Caco-2 (cell line): ENCODE data around the gene ATP7B. TPM values are rescaled to one million over a fixed set of nuclear protein-coding genes. Genes with fewer than 3 reads are reported as not detected.

Source experiments
- BruUV-seq: library from RNA; stranded (reverse); fragments of 400-500 nt; replicated peaks from 2 replicates; lab custom pipeline; 2021; lab: Mats Ljungman, UMichigan
- CTCF ChIA-PET: fragments of 300-600 bp; sonication (Branson Sonifier 250); formaldehyde crosslinking; loops from one replicate; lab custom pipeline; 2022; ENCODE audit warnings: antibody characterized with exemption; lab: Charles Lee
- POLR2A ChIA-PET: fragments of 300-600 bp; sonication (Branson Sonifier 250); formaldehyde crosslinking; loops from one replicate; lab custom pipeline; 2022; ENCODE audit warnings: antibody characterized with exemption; lab: Charles Lee
- DNase-seq, 2 experiments: peaks; one replicate each; pipeline versions ENCODE4 v3.0.0 to v3.0.0-alpha.2; 2020 to 2022
- H3K27me3 ChIP-seq: replicated peaks from 2 replicates; pipeline ENCODE4 v1.6.0; 2011; ENCODE audit warnings: low read length; ENCODE audit not compliant: control insufficient read depth, insufficient read depth
- H3K36me3 ChIP-seq: 2 replicates; pipeline ENCODE4 v1.5.1; 2011; ENCODE audit warnings: low read length; ENCODE audit not compliant: control insufficient read depth, insufficient read depth
- H3K4me1 ChIP-seq: fragments of 250-450 bp; sonication (Bioruptor Pico); 2 replicates; pipeline ENCODE4 v1.5.1; 2020; ENCODE audit warnings: mild to moderate bottlenecking
- H3K4me3 ChIP-seq: 2 replicates; pipeline ENCODE4 v1.5.1; 2011; ENCODE audit warnings: low read depth, mild to moderate bottlenecking, control low read depth, low read length
- H3K9me3 ChIP-seq: fragments of 250-450 bp; sonication (Bioruptor Pico); 2 replicates; pipeline ENCODE4 v1.5.1; 2020; ENCODE audit warnings: mild to moderate bottlenecking, moderate library complexity
- H3K27ac Mint-ChIP-seq: one replicate; pipeline ENCODE4 v1.8.0; 2022; ENCODE audit warnings: mixed read lengths; ENCODE audit not compliant: unreplicated experiment
- H3K27me3 Mint-ChIP-seq: one replicate; pipeline ENCODE4 v1.8.0; 2022; ENCODE audit warnings: mixed read lengths; ENCODE audit not compliant: insufficient read depth, unreplicated experiment
- H3K36me3 Mint-ChIP-seq: one replicate; pipeline ENCODE4 v1.8.0; 2022; ENCODE audit warnings: mild to moderate bottlenecking, mixed read lengths; ENCODE audit not compliant: insufficient read depth, unreplicated experiment
- H3K4me1 Mint-ChIP-seq: one replicate; pipeline ENCODE4 v1.8.0; 2022; ENCODE audit warnings: low read depth, mixed read lengths; ENCODE audit not compliant: unreplicated experiment
- H3K4me3 Mint-ChIP-seq: one replicate; pipeline ENCODE4 v1.8.0; 2022; ENCODE audit warnings: mild to moderate bottlenecking, moderate library complexity, mixed read lengths; ENCODE audit not compliant: unreplicated experiment
- H3K9me3 Mint-ChIP-seq: one replicate; pipeline ENCODE4 v1.8.0; 2022; ENCODE audit warnings: mixed read lengths; ENCODE audit not compliant: unreplicated experiment
- CTCF ChIP-seq, 2 experiments: fragments of 200-600 bp in 1 of 2; IDR thresholded peaks; 1 replicate in 1 of 2; 2 replicates in 1 of 2; pipeline versions ENCODE4 v1.5.1 to v1.8.0; 2011 to 2022; ENCODE audit warnings: antibody characterized with exemption in 1 of 2, control low read depth in 1 of 2, inconsistent platforms in 1 of 2, low read depth in 1 of 2, low read length in 1 of 2, mild to moderate bottlenecking in 1 of 2, moderate library complexity in 1 of 2; ENCODE audit not compliant: insufficient read depth in 1 of 2, severe bottlenecking in 1 of 2, unreplicated experiment in 1 of 2
- intact Hi-C: fragments of 100-400 bp; cut with micrococcal nuclease; formaldehyde crosslinking; loops from one replicate; pipeline ENCODE4 v1.10.0; 2022; ENCODE audit not compliant: unreplicated experiment
- total RNA-seq: library from RNA; stranded (reverse); gene quantifications from 2 replicates; pipeline ENCODE4 v1.2.3, GENCODE V29; 2022

The ATP7B gene
- total RNA-seq, 1 experiment from 2014 or later, result 50.7 TPM

- peaks cover 7% of the 10 kb centered on the region for H3K9me3 Mint-ChIP-seq
- no peaks in the 10 kb centered on the region for H3K27me3 ChIP-seq
- ChIA-PET CTCF (no interaction called here), POLR2A (no interaction called here)
- no peak overlapping the region for H3K27ac Mint-ChIP-seq
- H3K4me3 ChIP-seq, result no peak overlapping the region
- no peak for TF ChIP-seq CTCF (IDR thresholded peaks at IDR 0.05; ENCODE audit: insufficient read depth in 1 of 2, low read depth in 1 of 2, low read length in 1 of 2, severe bottlenecking in 1 of 2, unreplicated experiment in 1 of 2)
- H3K9me3 ChIP-seq, result 0 out of 2 replicates have a peak, but pooled peaks cover 5% of the 10 kb centered on the region
- BruUV-seq, result no TSS peak
- DNase-seq, result no peak
- H3K27me3 Mint-ChIP-seq, result no peaks in the 10 kb centered on the region
- no peaks in the 10 kb centered on the region for H3K4me1 ChIP-seq
- no peaks in the 10 kb centered on the region for H3K4me1 Mint-ChIP-seq
- intact Hi-C loops, result no loop called here
- no peak overlapping the region for H3K4me3 Mint-ChIP-seq
- H3K36me3 ChIP-seq, result no peaks in the 10 kb centered on the region
- H3K36me3 Mint-ChIP-seq, result no peaks in the 10 kb centered on the region
Observed at GRCh38 chr13:51885651-51886050, 125.6 kb downstream of the ATP7B start.

GRCh38 chr13:51883226-51883600, 128.0 kb downstream of the ATP7B start:
- Histone ChIP-seq H3K9me3 (0 out of 2 replicates have a peak, but pooled peaks cover 5% of the 10 kb centered on the region), H3K36me3 (no peaks in the 10 kb centered on the region), H3K27me3 (no peaks in the 10 kb centered on the region), H3K4me1 (no peaks in the 10 kb centered on the region), H3K4me3 (no peak overlapping the region)
- Mint-ChIP-seq H3K9me3 (peaks cover 7% of the 10 kb centered on the region), H3K27me3 (no peaks in the 10 kb centered on the region), H3K36me3 (no peaks in the 10 kb centered on the region), H3K4me1 (no peaks in the 10 kb centered on the region), H3K4me3 (no peak overlapping the region), H3K27ac (no peak overlapping the region)
- CTCF ChIA-PET, result no interaction called here
- intact Hi-C loops, result no loop called here
- DNase-seq, result no peak
- POLR2A ChIA-PET, result interaction anchor here (0.6 kb wide), 1 partner anchor 256 kb away, joined by 3 read pairs; no protein-coding TSS in a partner anchor
- BruUV-seq, result no TSS peak
- TF ChIP-seq CTCF (IDR thresholded peaks at IDR 0.05; ENCODE audit: insufficient read depth in 1 of 2, low read depth in 1 of 2, low read length in 1 of 2, severe bottlenecking in 1 of 2, unreplicated experiment in 1 of 2), result no peak

Other genes starting within 250 kb of the ATP7B start
- 12.5 and 14.1 TPM in 2 replicates for gene DHRS12, start 207.3 kb downstream of the ATP7B start, total RNA-seq
- gene TMEM272, start 166.3 kb downstream of the ATP7B start, total RNA-seq, result 0.14 and 0.23 TPM in 2 replicates
- gene CCDC70, start 149.5 kb downstream of the ATP7B start, total RNA-seq, result not detected in 2 replicates
- 45.9 and 47.7 TPM in 2 replicates for gene ALG11, start 948 bp upstream of the ATP7B start, total RNA-seq
- 11.8 and 12.1 TPM in 2 replicates for gene UTP14C, start 13.2 kb upstream of the ATP7B start, total RNA-seq
- 0.35 and 0.39 TPM in 2 replicates for gene NEK5, start 117.6 kb upstream of the ATP7B start, total RNA-seq
- gene NEK3, start 148.1 kb upstream of the ATP7B start, total RNA-seq, result 23.2 and 33.5 TPM in 2 replicates